ENCODE data around the gene DHCR24.
"Not testable (repeated sequence)": the region's sequence is repeated elsewhere in the genome, so short reads cannot be mapped to it uniquely, and the experiment has no call there.

Gene DHCR24

DNA sequence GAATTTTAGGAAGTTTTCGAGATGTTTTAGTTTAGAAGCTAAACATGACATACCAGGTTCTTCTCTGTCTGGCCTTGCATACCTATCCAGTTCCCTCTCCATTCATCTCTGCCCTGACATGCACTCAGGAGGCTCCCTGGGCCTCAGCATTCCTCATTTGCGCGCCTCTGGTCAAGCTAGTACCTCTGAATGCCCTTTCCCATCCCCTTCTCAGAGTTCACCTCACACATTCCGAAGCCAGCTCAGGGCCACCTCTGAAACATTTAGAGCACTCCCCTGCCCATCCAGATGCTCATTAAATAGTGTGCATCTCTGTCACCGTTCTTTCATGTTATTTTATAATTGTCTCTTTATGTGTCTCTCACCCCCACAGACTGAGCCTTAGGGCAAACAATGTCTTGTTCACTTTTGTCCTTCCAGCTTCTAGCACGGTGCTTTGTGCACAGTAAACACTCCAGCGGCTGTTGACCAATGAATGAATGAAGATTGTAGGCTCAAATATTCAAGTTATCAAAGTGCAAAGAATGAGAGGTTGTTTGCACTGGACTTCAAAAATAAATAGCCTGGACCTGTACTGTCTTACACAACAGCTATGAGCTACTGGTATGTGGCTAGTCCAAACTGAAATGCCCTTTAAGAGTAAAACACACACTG is 1.2 kb upstream of the DHCR24 start:
- DNase-seq (ENCODE audit: low read depth), result no peak

- DNase-seq (ENCODE audit: low read depth), result peak; percentile 73
Observed at GRCh38 chr1:54887665-54888071, 673 bp upstream of the DHCR24 start.

- peak; percentile 47 for DNase-seq (ENCODE audit: low read depth)
Observed at GRCh38 chr1:54885807-54886723, 930 bp downstream of the DHCR24 start.

GRCh38 chr1:54885237-54885679 is 1.7 kb downstream of the DHCR24 start:
- no peak for DNase-seq (ENCODE audit: low read depth)

GRCh38 chr1:54884768-54885167 is 2.2 kb downstream of the DHCR24 start:
- no peak for DNase-seq (ENCODE audit: low read depth)

DNA sequence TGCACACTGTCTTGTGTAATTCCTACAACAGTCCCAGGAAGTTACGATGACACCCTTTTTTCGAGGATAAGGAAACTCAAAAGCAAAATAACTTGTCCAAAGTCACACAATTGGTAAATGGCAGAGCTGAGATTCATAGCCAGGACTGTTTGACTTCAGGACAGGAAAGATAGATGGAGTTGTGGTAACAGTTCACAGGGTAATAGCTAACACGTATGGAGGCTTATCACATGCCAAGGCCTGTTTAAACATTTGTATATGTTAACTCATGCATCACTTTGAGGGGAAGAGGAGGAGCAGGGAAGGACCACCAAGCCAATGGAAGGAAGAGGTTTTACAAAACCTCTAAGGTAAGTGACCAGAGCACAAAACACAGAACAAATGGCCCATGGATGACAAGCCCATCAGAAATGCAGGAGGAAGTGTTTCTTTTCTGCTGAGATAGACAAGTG is 2.8 kb downstream of the DHCR24 start:
- DNase-seq (ENCODE audit: low read depth), result peak; percentile 57

- DNase-seq (ENCODE audit: low read depth), result peak; percentile 66
Observed at GRCh38 chr1:54883349-54884102, 3.5 kb downstream of the DHCR24 start.

DNA sequence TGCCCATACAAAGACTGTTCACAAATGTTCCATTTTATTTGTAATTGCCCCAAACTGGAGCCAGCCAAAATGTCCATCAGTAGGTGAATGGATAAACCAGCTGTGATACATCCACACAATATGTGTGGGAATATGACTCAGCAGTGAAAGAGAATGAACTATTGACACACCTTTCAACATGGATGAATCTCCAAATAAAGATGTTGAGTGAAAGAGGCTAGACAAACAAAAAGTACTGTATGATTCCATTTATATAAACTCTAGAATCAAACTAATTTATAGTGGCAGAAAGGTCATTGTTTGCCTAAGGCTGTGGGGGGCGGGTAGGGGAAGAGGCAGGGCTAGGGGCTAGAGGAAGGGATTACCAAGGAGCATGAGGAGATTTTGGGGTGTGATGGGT is 4.5 kb downstream of the DHCR24 start:
- DNase-seq (ENCODE audit: low read depth), result no peak

DNA sequence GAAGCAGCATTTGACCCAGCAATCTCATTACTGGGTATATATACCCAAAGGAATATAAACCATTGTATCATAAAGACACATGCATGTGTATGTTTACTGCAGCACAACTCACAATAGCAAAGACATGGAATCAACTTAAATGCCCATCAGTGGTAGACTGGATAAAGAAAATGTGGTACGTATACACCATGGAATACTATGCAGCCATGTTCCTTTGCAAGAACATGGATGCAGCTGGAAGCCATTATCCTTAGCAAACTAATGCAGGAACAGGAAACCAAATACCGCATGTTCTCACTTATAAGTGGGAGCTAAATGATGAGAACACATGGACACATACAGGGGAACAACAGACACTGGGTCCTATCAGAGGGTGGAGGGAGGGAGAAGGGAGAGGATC is 5.4 kb downstream of the DHCR24 start:
- DNase-seq (ENCODE audit: low read depth), result not testable (repeated sequence)

DNA sequence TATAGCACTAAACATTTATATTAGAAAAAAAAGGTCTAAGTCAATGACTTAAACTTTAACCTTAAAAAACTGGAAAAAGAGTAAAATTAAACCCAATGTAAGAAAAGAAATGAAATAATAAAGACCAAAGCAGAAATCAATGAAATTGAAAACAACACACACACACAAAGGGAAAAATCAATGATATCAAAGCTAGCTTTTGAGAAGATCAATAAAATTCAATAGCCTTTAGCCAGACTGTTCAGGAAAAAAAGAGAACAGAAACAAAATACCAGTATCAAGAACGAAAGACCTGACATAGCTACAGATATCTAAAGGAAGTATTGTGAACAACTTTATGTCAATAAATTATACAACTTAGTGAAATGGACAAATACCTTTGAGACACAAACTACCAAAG is 7.1 kb downstream of the DHCR24 start:
- no peak for DNase-seq (ENCODE audit: low read depth)

GRCh38 chr1:54876814-54877213 is 10.2 kb downstream of the DHCR24 start:
- no peak for DNase-seq (ENCODE audit: low read depth)

DNA sequence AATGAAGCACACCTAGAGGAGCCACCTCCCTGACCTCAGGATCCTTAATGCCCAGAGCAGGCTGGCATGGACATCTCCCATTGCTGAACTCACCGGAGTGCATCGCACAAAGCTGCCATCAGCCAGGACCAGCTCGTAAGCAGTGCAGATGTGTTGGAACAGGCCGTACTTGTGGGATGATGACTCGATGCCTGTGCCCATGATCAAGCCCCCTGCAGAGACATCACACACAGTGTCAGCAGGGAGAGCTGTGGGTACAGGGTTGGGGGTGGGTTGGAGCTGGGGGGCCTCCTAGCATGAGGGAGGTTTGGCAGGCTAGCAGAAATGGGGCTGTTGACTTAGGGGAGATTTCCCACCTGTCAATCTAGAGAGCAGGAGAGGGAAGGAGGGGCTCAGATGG is 12.0 kb downstream of the DHCR24 start:
- no peak for DNase-seq (ENCODE audit: low read depth)

GRCh38 chr1:54874079-54874830 is 12.7 kb downstream of the DHCR24 start:
- no peak for DNase-seq (ENCODE audit: low read depth)

DNA sequence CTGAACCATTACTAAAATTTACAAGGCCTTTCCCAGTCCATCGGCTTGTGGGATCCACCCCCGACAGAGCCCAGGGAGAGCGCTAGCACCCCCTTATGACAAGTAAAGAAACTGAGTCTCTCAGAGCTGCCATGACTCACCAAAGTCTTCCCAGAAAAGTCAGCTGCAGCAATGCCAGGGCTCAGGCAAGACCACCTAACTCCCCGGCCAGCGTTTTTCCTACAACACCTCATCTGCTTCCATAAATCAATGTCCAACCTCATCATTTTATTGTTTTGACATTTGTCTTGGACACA is 15.0 kb downstream of the DHCR24 start:
- DNase-seq (ENCODE audit: low read depth), result no peak

DNA sequence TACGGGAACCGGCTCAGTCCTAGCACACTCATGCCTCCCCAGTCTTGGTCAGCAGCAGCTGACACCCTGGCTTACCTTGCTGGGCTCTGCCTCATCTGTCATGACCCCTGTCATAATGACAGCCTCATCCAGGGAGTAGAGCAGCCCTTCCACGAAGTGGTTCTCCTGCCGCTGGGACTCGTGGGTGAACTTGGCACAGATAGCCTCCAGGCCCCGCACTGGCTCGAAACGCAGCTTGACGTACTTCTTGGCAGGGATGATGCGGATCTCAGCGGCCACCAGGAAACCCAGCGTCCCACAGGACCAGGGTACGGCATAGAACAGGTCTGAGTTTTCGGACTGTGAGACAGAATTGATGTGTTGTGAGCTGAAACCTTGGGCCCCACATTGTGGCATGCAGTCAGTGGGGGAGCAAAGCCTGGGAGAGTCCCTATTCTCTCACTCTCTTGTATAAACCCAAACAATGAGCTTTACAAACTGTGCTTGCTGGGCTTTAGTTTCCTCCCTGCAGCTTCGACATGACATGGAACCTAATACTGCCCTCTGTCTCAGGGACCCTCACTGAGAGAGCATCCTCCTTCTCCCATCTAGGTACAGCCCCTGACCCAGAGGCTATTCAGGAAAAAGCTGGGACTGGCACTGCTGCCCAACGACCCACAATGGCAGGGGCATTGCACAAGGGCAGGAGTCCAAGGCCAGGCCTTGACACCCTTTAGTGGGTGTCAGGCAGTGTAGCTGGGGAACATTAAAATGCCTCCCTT is 15.5 kb downstream of the DHCR24 start:
- DNase-seq (ENCODE audit: low read depth), result no peak

GRCh38 chr1:54870869-54871268 is 16.1 kb downstream of the DHCR24 start:
- DNase-seq (ENCODE audit: low read depth), result no peak

GRCh38 chr1:54869173-54869851 is 17.7 kb downstream of the DHCR24 start:
- DNase-seq (ENCODE audit: low read depth), result no peak

DNA sequence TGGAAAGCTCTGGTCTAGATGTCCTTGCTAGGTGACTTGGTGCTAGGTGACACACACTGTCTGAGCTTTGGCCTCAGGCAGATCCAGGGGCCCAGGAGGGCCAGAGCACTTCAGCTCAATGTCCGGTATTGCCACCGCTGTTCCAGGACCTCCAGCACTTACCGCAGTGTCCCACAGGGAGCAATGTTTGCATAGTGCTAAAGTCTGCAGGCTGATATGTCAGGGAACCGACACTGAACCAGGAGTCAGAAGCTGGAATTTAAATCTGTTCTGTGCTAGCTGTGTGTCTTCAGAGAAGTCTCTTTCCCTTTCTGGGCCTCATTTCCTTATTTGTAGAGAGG is 19.3 kb downstream of the DHCR24 start:
- no peak for DNase-seq (ENCODE audit: low read depth)

- DNase-seq (ENCODE audit: low read depth), result no peak
Observed at GRCh38 chr1:54866801-54867716, 19.9 kb downstream of the DHCR24 start.

Data from amniotic epithelial cell (primary cell).